ENCODE measurements around the gene DIRAS2. TPM values are rescaled to one million over a fixed set of nuclear protein-coding genes. Genes with fewer than 3 reads are reported as not detected.

The DIRAS2 gene
- total RNA-seq, 1 donor from 2014 or later = 0.27 TPM

DNA sequence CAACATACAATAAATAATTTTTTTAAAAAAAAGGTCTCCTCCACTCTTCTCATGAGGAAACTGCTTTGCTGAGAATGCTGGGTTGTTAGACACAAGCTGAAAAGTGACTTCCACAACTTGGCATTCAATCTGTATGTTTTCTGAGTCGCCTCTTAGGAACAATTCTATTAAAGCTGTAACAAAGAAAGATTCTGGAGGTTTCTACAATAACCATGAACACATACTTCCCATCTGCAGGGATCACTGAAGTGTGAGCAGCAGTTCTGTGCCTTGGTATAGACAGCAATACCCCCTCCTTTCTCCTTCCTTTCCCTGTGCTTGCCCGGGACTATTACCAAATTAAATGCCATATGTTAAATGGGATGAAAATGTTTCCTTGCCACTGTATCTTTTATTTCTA, 1.5 kb downstream of the DIRAS2 start:
- no peak for DNase-seq
- Mint-ChIP-seq H3K36me3 (ENCODE audit: unreplicated experiment) (no peaks in the 10 kb centered on the region), H3K27me3 (ENCODE audit: unreplicated experiment) (no peaks in the 10 kb centered on the region), H3K27ac (ENCODE audit: unreplicated experiment) (no peak overlapping the region), H3K4me1 (ENCODE audit: low read depth, unreplicated experiment) (peaks cover 4% of the 10 kb centered on the region), H3K9me3 (ENCODE audit: unreplicated experiment) (peaks cover 2% of the 10 kb centered on the region), H3K4me3 (ENCODE audit: unreplicated experiment) (no peak overlapping the region)
- TF ChIP-seq, protein P1, sequence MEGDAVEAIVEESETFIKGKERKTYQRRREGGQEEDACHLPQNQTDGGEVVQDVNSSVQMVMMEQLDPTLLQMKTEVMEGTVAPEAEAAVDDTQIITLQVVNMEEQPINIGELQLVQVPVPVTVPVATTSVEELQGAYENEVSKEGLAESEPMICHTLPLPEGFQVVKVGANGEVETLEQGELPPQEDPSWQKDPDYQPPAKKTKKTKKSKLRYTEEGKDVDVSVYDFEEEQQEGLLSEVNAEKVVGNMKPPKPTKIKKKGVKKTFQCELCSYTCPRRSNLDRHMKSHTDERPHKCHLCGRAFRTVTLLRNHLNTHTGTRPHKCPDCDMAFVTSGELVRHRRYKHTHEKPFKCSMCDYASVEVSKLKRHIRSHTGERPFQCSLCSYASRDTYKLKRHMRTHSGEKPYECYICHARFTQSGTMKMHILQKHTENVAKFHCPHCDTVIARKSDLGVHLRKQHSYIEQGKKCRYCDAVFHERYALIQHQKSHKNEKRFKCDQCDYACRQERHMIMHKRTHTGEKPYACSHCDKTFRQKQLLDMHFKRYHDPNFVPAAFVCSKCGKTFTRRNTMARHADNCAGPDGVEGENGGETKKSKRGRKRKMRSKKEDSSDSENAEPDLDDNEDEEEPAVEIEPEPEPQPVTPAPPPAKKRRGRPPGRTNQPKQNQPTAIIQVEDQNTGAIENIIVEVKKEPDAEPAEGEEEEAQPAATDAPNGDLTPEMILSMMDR (IDR thresholded peaks at IDR 0.05; ENCODE audit: partially characterized antibody, unreplicated experiment) = no peak

DNA sequence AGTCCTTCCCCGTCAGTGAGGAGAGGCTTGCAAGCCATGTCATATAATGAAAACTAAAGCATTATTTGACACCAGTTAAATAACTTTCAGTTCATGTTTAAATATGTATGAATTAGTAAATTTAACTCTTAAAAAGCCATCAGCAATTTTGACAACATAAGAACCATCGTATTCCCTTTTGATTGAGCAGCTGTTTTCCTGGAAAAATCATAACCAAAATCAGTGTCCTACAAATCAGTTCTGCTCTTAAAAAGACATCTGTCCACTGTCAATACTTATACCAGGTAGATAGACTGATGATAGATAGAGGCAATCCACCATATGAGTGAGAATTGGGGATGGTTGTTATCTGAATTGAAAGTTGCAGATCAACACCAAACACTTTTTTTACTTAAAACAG, 2.3 kb downstream of the DIRAS2 start:
- no peak overlapping the region for H3K4me3 Mint-ChIP-seq (ENCODE audit: unreplicated experiment)
- H3K36me3 Mint-ChIP-seq (ENCODE audit: unreplicated experiment) = no peaks in the 10 kb centered on the region
- no peak overlapping the region for H3K27ac Mint-ChIP-seq (ENCODE audit: unreplicated experiment)
- peaks cover 2% of the 10 kb centered on the region for H3K9me3 Mint-ChIP-seq (ENCODE audit: unreplicated experiment)
- peaks cover 4% of the 10 kb centered on the region for H3K4me1 Mint-ChIP-seq (ENCODE audit: low read depth, unreplicated experiment)
- no peaks in the 10 kb centered on the region for H3K27me3 Mint-ChIP-seq (ENCODE audit: unreplicated experiment)
- TF ChIP-seq, protein P1 (IDR thresholded peaks at IDR 0.05; ENCODE audit: partially characterized antibody, unreplicated experiment) = no peak
- DNase-seq = no peak

DNA sequence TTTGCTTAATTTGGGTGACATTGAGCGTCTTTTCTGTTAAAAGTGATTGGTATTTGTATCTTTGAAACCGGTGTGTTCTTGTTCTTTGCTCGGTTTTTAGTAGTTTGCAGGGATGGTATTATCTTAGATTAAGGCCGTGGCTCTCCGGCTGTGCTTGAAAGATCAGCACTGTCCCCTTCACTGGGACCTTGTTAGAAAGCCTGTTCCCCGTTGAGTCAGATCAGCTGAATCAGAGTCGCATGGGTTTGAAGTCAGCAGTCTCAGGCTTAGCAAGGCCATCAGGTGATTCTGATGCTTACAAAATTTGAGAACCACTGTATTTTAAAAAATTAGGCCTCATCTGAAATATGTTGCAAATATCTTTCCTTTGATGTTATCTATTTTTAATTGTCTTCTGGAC, 5.0 kb downstream of the DIRAS2 start:
- peaks cover 4% of the 10 kb centered on the region for H3K4me1 Mint-ChIP-seq (ENCODE audit: low read depth, unreplicated experiment)
- no peak for DNase-seq
- TF ChIP-seq, protein P1 (IDR thresholded peaks at IDR 0.05; ENCODE audit: partially characterized antibody, unreplicated experiment) = no peak
- no peak overlapping the region for H3K27ac Mint-ChIP-seq (ENCODE audit: unreplicated experiment)
- no peaks in the 10 kb centered on the region for H3K9me3 Mint-ChIP-seq (ENCODE audit: unreplicated experiment)
- no peaks in the 10 kb centered on the region for H3K27me3 Mint-ChIP-seq (ENCODE audit: unreplicated experiment)
- no peaks in the 10 kb centered on the region for H3K36me3 Mint-ChIP-seq (ENCODE audit: unreplicated experiment)
- no peak overlapping the region for H3K4me3 Mint-ChIP-seq (ENCODE audit: unreplicated experiment)

DNA sequence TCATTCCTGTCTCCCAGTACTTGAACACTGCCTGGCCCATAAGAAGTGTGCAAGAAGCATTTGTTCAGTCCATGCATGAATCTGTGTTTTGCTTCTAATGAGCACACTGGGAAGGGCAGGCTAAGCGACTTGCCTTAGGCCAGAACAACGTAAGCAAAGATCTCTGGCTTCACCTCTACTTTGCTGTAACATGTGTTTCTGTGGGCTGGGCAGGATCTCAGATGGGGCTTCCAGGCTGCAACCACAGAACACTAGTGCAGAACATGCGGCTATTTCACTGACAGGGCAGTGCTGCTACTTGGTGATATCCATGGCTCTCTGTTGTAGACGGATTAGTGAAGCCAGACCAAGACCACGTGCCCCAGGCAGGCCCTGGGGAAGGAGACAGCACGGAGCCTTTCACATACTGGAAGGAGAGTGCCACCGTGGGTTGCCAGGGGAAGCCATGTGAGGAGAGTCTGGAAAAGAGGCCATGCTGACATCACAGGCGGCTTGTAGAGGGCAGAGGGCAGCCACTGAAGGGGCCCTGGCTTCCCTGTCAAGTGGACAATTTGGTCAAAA, 9.9 kb downstream of the DIRAS2 start:
- Mint-ChIP-seq H3K27me3 (ENCODE audit: unreplicated experiment) (no peaks in the 10 kb centered on the region), H3K4me3 (ENCODE audit: unreplicated experiment) (no peak overlapping the region), H3K36me3 (ENCODE audit: unreplicated experiment) (no peaks in the 10 kb centered on the region), H3K27ac (ENCODE audit: unreplicated experiment) (no peak overlapping the region), H3K9me3 (ENCODE audit: unreplicated experiment) (no peaks in the 10 kb centered on the region), H3K4me1 (ENCODE audit: low read depth, unreplicated experiment) (no peaks in the 10 kb centered on the region)
- DNase-seq = no peak
- TF ChIP-seq, protein P1 (IDR thresholded peaks at IDR 0.05; ENCODE audit: partially characterized antibody, unreplicated experiment) = no peak

DNA sequence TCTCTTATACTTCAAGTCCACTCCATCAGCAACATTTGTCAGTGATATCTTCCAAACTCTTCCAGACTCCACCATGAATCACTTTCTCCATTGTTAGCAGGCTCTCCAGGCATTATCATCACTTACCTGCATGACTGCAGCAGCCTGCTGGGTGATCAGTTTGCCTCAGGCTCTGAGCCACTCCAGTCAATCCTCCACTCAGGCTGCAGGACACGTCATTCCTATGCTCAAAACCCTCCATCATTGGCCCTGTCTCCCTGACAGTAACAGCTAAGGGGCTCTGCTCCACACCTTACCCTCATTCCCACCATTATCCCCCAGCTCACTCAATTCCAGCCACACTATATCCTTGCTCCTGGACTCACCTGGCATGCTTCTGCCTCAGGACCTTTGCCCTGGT, 10.7 kb downstream of the DIRAS2 start:
- no peak for DNase-seq
- Mint-ChIP-seq H3K4me3 (ENCODE audit: unreplicated experiment) (no peak overlapping the region), H3K27me3 (ENCODE audit: unreplicated experiment) (no peaks in the 10 kb centered on the region), H3K4me1 (ENCODE audit: low read depth, unreplicated experiment) (no peaks in the 10 kb centered on the region), H3K9me3 (ENCODE audit: unreplicated experiment) (no peaks in the 10 kb centered on the region), H3K27ac (ENCODE audit: unreplicated experiment) (no peak overlapping the region), H3K36me3 (ENCODE audit: unreplicated experiment) (no peaks in the 10 kb centered on the region)
- TF ChIP-seq, protein P1 (IDR thresholded peaks at IDR 0.05; ENCODE audit: partially characterized antibody, unreplicated experiment) = no peak
